ENCODE results near the gene BICD2.

BICD2 gene

GRCh38 chr9:92749071-92749933 lies 15.3 kb downstream of the BICD2 start:
- TF ChIP-seq, protein P1, sequence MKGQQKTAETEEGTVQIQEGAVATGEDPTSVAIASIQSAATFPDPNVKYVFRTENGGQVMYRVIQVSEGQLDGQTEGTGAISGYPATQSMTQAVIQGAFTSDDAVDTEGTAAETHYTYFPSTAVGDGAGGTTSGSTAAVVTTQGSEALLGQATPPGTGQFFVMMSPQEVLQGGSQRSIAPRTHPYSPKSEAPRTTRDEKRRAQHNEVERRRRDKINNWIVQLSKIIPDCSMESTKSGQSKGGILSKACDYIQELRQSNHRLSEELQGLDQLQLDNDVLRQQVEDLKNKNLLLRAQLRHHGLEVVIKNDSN (IDR thresholded peaks at IDR 0.05): no peak
- no peak for TF ChIP-seq TEAD4 (IDR thresholded peaks at IDR 0.05)
- TF ChIP-seq EGR1 (IDR thresholded peaks at IDR 0.05): no peak
- TF ChIP-seq CREB1 (IDR thresholded peaks at IDR 0.05; ENCODE audit: low read depth): no peak
- no peak for TF ChIP-seq FOXM1 (IDR thresholded peaks at IDR 0.05; ENCODE audit: borderline replicate concordance, low read depth)
- TF ChIP-seq ZBTB7A (IDR thresholded peaks at IDR 0.05; ENCODE audit: low read depth): no peak
- TF ChIP-seq EP300 (IDR thresholded peaks at IDR 0.05; ENCODE audit: borderline replicate concordance): no peak
- no peak for TF ChIP-seq RAD21 (IDR thresholded peaks at IDR 0.05; ENCODE audit: low read depth)
- no peak for TF ChIP-seq TCF12 (IDR thresholded peaks at IDR 0.05; ENCODE audit: low read depth)
- TF ChIP-seq, protein P2, sequence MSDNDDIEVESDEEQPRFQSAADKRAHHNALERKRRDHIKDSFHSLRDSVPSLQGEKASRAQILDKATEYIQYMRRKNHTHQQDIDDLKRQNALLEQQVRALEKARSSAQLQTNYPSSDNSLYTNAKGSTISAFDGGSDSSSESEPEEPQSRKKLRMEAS (IDR thresholded peaks at IDR 0.05): no peak
- no peak for TF ChIP-seq REST (IDR thresholded peaks at IDR 0.05; ENCODE audit: low read depth)
- TF ChIP-seq NFIC (IDR thresholded peaks at IDR 0.05): no peak

DNA sequence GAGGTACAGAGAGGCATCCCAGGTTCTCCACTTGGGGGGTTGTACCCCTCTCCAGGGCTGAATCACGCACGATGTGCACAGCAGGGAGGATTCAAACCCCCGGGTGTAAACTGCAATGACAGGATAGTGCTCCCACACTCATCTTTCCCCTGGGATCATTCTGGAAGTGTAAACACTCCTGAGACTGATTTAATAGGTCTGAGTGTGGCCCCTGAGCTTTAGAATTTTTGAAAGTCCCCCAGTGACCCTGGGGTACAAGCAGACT lies 16.5 kb downstream of the BICD2 start:
- no peak for TF ChIP-seq NFIC (IDR thresholded peaks at IDR 0.05)

DNA sequence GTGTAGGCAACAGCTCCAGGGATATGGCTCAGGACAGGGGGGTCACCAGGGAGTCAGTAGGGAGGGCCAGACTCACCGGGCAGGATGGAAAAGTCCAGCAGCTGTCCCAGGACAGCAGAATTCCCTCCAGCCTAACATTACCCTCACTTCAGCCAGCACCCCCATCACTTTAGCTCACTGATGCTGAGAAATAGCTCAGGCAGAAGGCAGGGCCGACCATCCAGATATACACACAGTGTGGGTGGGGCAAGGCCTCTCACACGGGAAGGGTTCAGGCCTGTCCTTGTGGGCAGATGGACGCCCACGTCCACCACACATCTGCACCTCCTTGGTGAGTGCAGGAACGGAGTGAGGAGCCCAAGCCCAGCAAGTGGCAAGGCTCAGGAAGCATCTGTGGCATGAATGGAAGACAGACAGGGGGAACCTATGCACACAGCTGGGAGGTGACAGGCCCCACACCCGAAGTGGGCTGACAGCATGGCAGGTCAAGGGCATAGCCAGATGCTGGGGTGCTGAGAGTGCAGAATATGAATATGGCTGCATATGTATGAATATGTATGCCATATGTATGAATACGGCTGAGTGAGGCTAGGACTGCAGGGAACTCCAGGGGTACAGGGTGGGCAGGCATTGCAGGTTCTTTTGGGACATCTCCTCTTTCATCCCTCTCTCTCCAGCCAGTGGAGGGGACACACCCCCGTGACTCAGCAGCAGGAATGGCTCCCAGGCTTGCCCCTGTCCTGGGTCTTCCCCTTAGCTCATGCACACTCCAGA lies 17.0 kb downstream of the BICD2 start:
- TF ChIP-seq CREB1 (IDR thresholded peaks at IDR 0.05; ENCODE audit: low read depth) (no peak), ZBTB7A (IDR thresholded peaks at IDR 0.05; ENCODE audit: low read depth) (no peak), TCF12 (IDR thresholded peaks at IDR 0.05; ENCODE audit: low read depth) (no peak), YY1 (IDR thresholded peaks at IDR 0.05; ENCODE audit: low read depth) (no peak)

GRCh38 chr9:92746567-92747458 lies 17.8 kb downstream of the BICD2 start:
- no peak for TF ChIP-seq TAF1 (IDR thresholded peaks at IDR 0.05; ENCODE audit: low read depth)
- no peak for TF ChIP-seq EGR1 (IDR thresholded peaks at IDR 0.05)
- TF ChIP-seq EP300 (IDR thresholded peaks at IDR 0.05; ENCODE audit: borderline replicate concordance): no peak
- TF ChIP-seq CREB1 (IDR thresholded peaks at IDR 0.05; ENCODE audit: low read depth): no peak
- TF ChIP-seq NFIC (IDR thresholded peaks at IDR 0.05): no peak
- TF ChIP-seq, protein P2 (IDR thresholded peaks at IDR 0.05): no peak
- no peak for TF ChIP-seq REST (IDR thresholded peaks at IDR 0.05; ENCODE audit: low read depth)
- no peak for TF ChIP-seq CEBPB (IDR thresholded peaks at IDR 0.05)
- TF ChIP-seq RAD21 (IDR thresholded peaks at IDR 0.05; ENCODE audit: low read depth): no peak
- no peak for TF ChIP-seq TCF12 (IDR thresholded peaks at IDR 0.05; ENCODE audit: low read depth)
- no peak for TF ChIP-seq YY1 (IDR thresholded peaks at IDR 0.05; ENCODE audit: low read depth)
- TF ChIP-seq FOXM1 (IDR thresholded peaks at IDR 0.05; ENCODE audit: borderline replicate concordance, low read depth): no peak
- no peak for TF ChIP-seq ZBTB7A (IDR thresholded peaks at IDR 0.05; ENCODE audit: low read depth)
- TF ChIP-seq TEAD4 (IDR thresholded peaks at IDR 0.05): no peak

DNA sequence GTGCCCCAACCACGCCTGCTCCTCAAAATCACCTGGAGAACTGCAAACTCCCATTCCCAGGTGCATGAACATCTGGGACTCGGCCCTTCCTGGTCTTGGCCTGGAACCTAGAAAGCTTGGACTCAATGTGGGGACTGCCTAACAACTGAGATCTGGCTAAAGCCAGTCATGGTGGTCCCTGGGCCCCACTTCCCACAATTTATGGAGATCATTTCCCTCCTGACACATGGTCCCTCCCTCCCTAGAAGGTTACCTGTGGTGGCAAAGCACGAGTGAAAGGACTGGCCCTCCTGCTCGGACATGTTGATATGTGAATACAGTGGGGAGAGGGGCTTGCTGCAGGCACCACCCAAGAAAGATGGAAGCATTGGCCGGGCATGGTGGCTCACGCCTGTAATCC lies 18.8 kb downstream of the BICD2 start:
- TF ChIP-seq, protein P1 (IDR thresholded peaks at IDR 0.05): no peak
- TF ChIP-seq, protein P2 (IDR thresholded peaks at IDR 0.05): no peak
- no peak for TF ChIP-seq TEAD4 (IDR thresholded peaks at IDR 0.05)
- TF ChIP-seq FOXM1 (IDR thresholded peaks at IDR 0.05; ENCODE audit: borderline replicate concordance, low read depth): no peak
- TF ChIP-seq RAD21 (IDR thresholded peaks at IDR 0.05; ENCODE audit: low read depth): no peak
- no peak for TF ChIP-seq REST (IDR thresholded peaks at IDR 0.05; ENCODE audit: low read depth)
- no peak for TF ChIP-seq NFIC (IDR thresholded peaks at IDR 0.05)
- TF ChIP-seq TCF12 (IDR thresholded peaks at IDR 0.05; ENCODE audit: low read depth): no peak
- no peak for TF ChIP-seq CEBPB (IDR thresholded peaks at IDR 0.05)
- no peak for TF ChIP-seq EGR1 (IDR thresholded peaks at IDR 0.05)
